Lower leg skin (tissue), 4 donors: ENCODE data around the gene ADGRG6. TPM values are rescaled to one million over a fixed set of nuclear protein-coding genes. Genes with fewer than 3 reads are reported as not detected.

ENCODE experiments used
- DNase-seq, 2 donors: peaks; one replicate each; pipeline ENCODE4 v3.0.0-alpha.2; 2019; ENCODE audit warnings: low spot score in 2 of 2
- H3K4me3 ChIP-seq: fragments of 200-600 bp; sonication (generic); 2 replicates; pipeline ENCODE4 v1.5.1; 2017; ENCODE audit warnings: mild to moderate bottlenecking, low read depth; ENCODE audit not compliant: poor library complexity, severe bottlenecking
- POLR2A ChIP-seq, 2 donors: fragments of 450-650 bp; IDR thresholded peaks; one replicate each; pipeline ENCODE4 v1.6.1; 2016 to 2017; ENCODE audit warnings: antibody characterized with exemption in 2 of 2, mild to moderate bottlenecking in 1 of 2, moderate library complexity in 1 of 2
- WGBS, 2 donors: methylation state at CpG; one replicate each; pipeline ENCODE4 v1.1.5; 2018; 5-methylcytosine and 5-hydroxymethylcytosine counted together
- intact Hi-C: fragments of 100-400 bp; cut with DNase I; formaldehyde crosslinking; loops from one replicate; pipeline ENCODE4 v1.15.0; 2023; ENCODE audit warnings: low total_unique reads
- total RNA-seq, 4 donors: library from RNA; depleted of rRNA; stranded (reverse); fragments of >200 nt; gene quantifications; one replicate each; pipeline ENCODE4 v1.1.0, GENCODE V29; 2016
- TF ChIP-seq, protein P1 (sequence below), 3 donors: fragments of 450-650 bp; IDR thresholded peaks; one replicate each; pipeline ENCODE4 v1.5.1; 2016; ENCODE audit warnings: antibody characterized with exemption in 3 of 3, mild to moderate bottlenecking in 3 of 3, moderate library complexity in 2 of 3

Gene ADGRG6
- total RNA-seq, 4 donors from 2014 or later, result 41.8 to 54.8 (median 50.0) TPM

DNA sequence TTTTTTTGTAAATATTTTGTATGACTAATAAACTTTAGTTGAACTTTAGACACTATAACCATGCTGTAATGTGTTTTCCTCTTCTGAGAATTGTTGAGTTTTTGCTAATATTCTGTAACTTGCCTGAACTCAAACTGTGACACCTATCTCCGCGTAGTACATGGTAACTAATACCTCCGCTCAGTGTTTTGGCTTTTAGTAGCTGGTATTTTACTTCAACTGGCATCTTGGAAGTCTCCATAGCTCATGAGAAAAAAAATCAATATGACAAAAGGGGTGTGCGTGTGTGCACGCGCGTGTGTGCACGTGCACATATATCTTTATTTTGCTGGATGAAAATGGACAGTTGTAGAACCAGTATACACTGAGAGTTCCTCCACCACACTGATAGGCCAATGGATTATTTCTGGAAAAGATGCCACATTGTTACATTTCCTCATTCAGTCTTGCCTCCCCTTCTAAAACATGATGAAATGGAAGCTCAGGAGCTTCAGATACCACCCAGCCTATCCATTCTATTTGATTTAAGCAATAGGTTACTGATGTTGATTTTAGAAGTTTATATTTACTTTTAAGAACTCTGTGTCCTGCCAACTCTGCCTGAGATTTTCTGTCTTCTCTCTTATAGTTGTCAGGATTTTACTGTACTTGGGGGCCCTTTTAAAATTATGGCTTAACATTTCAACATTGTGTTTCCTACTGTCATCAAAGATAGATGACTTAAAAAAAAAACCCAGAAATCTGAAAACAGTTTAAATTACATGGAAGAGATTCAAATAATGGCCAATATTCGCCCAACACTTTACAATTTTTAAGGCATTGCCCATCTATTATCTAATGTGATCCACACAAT is 16.3 kb upstream of the ADGRG6 start:
- 94 to 98% methylated on average over 9 of the region's 9 CpGs for WGBS, 2 donors
- TF ChIP-seq, protein P1, sequence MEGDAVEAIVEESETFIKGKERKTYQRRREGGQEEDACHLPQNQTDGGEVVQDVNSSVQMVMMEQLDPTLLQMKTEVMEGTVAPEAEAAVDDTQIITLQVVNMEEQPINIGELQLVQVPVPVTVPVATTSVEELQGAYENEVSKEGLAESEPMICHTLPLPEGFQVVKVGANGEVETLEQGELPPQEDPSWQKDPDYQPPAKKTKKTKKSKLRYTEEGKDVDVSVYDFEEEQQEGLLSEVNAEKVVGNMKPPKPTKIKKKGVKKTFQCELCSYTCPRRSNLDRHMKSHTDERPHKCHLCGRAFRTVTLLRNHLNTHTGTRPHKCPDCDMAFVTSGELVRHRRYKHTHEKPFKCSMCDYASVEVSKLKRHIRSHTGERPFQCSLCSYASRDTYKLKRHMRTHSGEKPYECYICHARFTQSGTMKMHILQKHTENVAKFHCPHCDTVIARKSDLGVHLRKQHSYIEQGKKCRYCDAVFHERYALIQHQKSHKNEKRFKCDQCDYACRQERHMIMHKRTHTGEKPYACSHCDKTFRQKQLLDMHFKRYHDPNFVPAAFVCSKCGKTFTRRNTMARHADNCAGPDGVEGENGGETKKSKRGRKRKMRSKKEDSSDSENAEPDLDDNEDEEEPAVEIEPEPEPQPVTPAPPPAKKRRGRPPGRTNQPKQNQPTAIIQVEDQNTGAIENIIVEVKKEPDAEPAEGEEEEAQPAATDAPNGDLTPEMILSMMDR (IDR thresholded peaks at IDR 0.05), result no peak
- TF ChIP-seq POLR2A (IDR thresholded peaks at IDR 0.05), result no peak
- intact Hi-C loops, result no loop called here
- no peak overlapping the region for H3K4me3 ChIP-seq
- DNase-seq, result no peak

DNA sequence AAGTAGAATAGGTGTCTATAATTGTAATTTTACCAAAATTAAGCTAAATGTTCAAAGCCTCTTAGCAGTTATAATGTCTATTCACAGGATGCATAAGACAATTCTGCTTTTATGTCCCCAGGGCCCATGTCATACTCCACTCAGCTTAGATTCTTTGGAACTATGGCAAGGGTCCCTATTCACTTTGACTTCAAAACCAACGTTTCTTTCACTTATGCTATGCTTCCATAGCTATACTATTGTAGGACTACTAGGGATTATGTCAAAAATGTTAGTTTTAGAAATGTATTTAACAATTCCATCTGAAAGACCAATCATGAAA is 15.8 kb upstream of the ADGRG6 start:
- H3K4me3 ChIP-seq, result no peak overlapping the region
- intact Hi-C loops, result no loop called here
- TF ChIP-seq, protein P1 (IDR thresholded peaks at IDR 0.05), result no peak
- TF ChIP-seq POLR2A (IDR thresholded peaks at IDR 0.05), result no peak
- no peak for DNase-seq
- 59 to 63% methylated on average over 1 of the region's 1 CpG for WGBS, 2 donors

DNA sequence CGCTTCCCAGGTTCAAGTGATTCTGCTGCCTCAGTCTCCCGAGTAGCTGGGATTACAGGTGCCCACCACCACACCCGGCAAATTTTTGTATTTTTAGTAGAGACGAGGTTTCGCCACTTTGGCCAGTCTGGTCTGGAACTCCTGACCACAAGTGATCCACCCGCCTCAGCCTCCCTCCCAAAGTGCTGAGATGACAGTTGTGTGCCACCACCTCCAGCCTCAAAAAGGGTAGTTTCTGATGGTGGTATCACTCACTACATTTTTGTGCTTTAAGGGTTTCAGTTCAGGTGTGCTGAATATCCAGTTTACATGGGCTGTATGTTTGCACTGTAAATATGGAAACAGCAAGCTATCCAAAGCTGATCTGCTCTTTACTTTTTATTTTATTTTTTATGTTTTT is 12.1 kb upstream of the ADGRG6 start:
- no peak for DNase-seq
- WGBS, 2 donors, result 91 to 94% methylated on average over 6 of the region's 6 CpGs
- no peak overlapping the region for H3K4me3 ChIP-seq
- intact Hi-C loops, result no loop called here
- TF ChIP-seq, protein P1 (IDR thresholded peaks at IDR 0.05), result no peak

DNA sequence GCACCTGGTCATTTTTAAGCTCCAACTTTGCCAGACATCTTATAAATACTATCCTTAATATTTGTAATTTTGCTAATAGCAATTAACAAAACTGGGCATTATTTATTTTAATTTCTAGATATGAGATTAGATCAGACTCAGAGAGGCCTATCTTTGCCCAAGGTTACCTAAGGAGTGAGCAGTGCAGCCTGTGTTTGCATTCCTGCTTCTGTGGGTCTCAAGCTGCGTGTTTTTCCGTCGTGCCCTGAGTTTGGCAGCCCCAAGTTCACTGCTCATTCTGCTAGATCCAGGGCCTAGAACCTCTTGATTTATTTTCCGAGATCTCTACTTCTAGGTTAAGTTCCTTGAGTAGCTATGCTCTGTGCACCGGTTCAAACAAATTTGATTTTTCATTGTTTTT is 11.0 kb upstream of the ADGRG6 start:
- intact Hi-C loops, result no loop called here

DNA sequence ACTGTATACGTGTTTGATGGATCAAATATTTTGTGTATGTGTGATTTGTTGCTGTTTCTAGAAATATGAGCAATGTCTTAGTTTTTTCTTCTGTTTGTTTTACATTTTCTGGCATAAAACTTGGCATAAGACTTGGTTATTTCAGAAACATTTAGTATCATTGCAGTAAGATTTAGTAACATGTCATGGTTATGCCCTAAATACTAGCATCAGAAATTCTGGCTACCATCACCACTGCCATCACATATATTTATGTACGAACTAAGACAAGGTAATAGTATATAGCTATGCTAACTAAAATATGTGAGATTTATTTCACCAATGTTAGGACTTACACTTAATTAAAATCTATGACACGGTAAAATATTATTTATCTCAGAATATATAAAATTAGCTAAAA is 10.3 kb upstream of the ADGRG6 start:
- TF ChIP-seq POLR2A (IDR thresholded peaks at IDR 0.05), result no peak
- TF ChIP-seq, protein P1 (IDR thresholded peaks at IDR 0.05), result no peak
- no peak overlapping the region for H3K4me3 ChIP-seq
- DNase-seq, result no peak
- intact Hi-C loops, result no loop called here
- WGBS, 2 donors, result 89 to 94% methylated on average over 3 of the region's 3 CpGs

More for the DNA sequence above, 11.0 kb upstream of the ADGRG6 start:
- no peak overlapping the region for H3K4me3 ChIP-seq
- TF ChIP-seq POLR2A (IDR thresholded peaks at IDR 0.05), result no peak
- TF ChIP-seq, protein P1 (IDR thresholded peaks at IDR 0.05), result no peak
- DNase-seq, result no peak
- WGBS, 2 donors, result 93 to 96% methylated on average over 5 of the region's 5 CpGs
